HG03442 (cell line): ENCODE results near the gene IGSF9B.

Experiments used
- ATAC-seq: cut with Tn5 transposase; IDR thresholded peaks from one replicate; pipeline ENCODE4 v1.9.1; 2021; ENCODE audit warnings: mild to moderate bottlenecking, moderate library complexity; ENCODE audit not compliant: unreplicated experiment

Gene IGSF9B

DNA sequence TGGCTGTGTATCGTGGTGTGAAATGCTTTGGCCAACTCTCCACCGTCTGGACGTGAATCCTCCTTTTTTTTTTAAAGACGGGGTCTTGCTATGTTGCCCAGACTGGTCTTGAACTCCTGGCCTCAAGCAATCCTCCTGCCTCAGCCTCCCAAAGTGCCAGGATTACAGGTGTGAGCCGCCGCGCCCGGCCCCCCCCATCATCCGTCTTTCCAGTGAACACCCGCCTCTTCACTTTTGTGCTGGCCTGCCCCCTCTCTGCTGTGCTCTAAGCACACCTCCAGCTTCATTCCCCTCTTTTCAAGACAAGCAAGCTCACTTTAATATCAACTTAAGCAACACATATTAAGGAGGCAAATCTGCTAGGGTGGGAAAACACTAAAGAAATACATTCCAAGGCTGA is 35.3 kb downstream of the IGSF9B start:
- no peak for ATAC-seq

DNA sequence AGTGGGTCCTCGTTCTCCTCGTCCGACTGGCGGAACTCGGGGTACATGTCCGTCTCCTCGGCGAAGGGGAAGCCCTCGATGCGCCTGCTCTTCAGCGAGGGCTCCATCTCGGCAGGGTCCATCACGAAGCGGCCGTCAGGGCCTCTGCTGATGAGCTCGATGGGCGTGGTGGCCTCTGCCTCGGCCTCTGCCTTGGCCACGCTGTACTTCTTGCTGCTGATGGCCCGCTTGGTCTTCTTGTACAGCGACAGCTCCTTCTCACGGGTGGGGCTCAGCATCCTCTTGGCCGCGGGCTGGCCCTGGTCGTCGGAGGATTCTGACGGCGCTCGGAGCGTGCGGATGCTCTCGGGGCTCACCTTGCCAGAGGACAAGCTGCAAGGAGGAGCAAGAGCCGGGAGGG is 35.7 kb downstream of the IGSF9B start:
- ATAC-seq: no peak

DNA sequence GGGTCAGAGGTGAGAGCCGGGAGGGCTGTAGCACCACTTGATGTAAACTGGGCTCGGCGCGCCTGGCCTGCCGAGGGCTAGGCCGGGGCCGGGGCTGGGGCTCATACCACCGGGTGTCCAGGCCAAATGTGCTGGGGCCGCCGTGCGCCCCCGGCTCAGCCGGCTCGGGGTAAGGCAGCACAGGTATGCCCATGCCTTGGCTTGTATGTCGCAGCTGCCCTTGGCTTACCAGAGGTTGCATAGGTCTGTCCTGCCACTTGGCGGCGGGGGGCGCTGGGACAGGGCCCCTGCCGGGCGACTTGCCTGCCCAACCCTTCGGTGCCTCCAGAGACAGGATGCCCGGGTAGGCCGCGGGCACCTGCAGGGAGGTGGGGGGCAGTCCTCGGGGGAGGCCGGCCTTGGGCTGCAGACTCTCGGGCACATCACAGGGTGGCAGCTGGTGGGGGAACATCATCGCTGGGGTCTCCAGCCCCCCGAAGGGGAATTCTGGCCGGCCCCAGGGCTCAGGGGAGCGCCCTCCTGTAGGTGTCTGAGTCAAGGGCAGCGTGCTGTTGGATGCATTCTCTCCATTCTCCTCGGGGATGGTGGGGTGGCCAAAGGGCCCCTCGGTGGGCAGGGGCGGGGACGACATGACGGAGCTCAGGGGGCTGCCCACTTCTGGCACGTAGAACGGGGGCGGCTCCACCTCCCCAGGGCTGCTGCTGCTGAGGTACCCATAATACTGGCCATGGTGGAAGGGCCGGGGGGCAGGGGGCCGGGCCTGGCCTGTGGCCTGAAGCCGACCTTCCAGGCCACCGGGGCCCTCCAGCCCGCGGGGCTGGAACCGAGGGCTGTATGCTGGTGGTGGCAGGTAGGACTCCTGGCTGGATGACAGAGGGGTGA is 36.4 kb downstream of the IGSF9B start:
- no peak for ATAC-seq

DNA sequence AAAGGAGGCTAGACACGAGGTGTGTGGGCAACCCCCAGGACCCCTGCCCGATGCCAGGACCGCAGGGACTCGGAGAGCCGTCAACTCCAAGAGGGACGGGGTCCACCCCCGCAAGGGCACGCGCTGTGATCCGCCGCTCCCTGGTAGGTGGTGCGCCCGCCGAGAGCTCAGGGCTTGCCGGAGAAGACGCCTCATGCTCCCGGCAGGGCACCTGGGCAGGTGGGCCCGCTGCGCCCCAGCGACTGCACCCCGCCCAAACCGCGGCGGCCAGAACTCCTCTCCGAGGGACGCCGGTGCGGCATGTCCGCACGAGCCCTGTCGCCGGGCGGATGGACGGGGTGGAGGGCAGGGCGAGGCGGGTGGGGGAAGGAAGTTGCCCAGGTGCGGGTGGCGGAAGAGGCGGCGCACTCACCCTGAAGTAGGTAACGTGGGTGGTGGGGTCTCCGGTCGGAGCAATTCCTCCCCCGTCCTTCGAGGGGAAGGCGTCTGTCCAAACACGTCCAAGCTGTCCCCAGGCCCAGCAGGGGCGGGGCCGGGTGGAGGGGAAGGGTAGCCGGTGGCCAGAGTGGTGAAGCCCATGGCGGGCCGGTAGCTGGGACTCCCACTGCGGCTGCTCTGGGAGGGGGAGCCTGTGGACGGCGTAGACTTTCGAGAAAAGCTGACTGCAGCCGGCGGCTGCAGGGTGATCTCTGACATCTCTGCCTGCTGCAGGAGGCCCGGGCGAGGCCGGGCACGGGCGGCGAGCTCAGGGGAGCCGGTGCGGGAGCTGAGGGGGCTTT is 37.2 kb downstream of the IGSF9B start:
- no peak for ATAC-seq

DNA sequence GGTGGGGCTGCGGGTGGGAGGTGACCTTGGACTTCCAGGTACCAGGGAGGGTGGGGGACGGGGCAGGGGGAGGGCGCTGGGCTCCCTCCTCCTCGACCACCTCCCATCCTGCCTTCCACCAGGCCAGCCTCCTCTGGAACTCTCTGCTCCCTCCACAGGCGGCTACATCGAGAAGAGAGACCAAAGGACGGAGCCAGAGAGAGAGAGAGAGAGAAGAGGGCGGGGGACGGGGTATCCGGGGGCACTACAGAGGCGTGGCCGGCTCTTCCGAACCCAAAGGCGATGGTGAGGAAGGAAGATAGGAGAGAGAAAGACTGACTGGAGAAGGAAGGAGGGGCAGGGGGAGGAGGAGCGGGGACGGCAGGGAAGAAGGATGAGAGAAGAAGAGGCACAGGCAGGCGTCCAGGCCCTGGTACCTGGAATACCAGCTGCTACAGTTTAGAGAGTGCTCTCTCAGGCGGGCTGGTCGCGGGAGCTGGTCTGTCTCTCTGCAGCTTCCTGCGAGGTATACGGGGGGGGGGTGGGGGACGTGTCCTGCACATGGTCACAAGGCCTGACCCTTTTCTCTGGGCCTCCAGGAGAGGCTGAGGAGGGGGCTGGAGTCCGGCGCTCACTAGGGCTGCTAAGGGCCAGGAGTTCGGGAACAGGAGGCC is 38.0 kb downstream of the IGSF9B start:
- no peak for ATAC-seq

DNA sequence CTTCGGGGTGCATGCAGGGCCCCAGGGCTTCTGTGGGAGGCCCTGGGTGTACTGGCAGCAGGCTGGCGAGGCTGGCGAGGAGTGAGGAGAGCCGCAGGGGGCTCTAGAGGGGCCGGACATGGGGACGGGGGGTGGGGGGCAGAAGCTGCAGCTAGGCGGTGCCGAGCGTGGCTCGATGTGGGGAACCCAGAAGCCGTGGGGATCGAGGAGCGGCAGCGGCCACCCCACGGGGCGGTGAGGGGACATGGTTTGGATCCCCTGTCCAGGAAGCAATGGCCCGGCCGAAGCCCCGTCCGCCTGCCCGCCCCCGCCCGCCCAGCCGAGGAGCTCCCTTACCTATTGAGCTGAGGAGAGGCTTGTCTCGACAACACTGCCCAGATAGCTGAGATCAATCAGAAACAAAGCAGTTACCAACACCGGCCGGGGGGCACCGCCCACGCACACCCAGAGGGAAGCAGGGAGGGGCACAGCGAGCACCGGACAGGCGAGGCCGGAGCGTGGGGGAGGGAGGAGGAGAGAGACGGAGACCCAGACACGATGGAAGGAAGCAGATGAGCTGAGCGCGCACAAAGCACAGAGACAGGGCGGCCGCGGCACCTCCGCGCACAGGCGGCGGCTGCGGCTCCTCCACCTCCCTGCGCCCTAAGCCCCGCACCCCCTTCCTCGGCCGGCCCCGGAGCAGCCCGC is 38.7 kb downstream of the IGSF9B start:
- ATAC-seq: no peak

DNA sequence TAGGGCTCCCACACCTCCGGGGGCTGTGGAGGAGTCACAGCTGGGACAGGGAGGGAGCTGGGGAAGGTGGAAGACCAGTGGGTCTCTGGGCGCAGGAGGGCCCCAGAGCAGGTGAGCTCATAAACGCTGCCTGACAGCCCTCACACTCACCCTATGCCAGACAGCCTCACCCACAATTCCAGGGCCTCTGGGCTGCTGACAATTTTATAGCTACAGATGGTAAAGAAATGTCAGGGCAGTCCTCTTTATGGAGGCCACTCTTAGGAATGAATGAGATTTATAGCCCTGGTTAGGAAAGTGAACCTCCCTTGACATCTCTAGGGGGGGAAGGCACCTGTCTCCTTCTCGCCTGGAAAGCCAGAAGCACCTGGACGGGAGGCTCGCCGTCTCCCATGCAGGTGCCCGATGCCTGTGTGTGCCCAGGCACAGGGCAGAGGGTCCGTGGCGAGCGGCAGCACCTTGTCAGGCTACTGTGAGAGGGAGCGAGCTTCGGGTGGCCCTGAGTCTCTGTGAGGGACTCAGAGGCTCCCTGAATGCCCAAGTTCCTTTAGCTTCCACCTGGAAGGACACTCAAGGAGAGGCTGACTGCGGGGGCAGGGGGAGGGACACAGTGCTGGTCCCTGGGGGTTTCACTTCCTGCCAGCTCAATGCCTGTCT is 39.9 kb downstream of the IGSF9B start:
- ATAC-seq: no peak

DNA sequence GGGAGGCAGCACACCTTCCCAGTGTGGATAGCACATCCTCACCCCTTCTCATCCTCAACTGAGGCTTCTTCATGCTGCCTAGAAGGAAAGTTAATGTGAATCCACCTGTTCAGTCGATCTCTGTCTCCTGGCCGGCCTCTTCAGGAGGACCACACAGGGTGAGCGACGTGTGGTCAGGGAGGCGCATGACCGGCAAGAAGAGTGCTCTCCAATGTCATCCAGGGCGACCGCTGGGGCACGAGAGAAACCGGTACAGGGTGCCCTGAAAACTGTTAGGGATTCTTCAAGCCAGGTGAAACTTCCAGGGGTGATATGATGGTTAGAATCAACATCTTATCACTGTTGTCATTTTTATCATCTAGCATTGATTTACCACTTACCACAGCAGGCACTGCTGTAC is 43.0 kb downstream of the IGSF9B start:
- ATAC-seq: no peak

DNA sequence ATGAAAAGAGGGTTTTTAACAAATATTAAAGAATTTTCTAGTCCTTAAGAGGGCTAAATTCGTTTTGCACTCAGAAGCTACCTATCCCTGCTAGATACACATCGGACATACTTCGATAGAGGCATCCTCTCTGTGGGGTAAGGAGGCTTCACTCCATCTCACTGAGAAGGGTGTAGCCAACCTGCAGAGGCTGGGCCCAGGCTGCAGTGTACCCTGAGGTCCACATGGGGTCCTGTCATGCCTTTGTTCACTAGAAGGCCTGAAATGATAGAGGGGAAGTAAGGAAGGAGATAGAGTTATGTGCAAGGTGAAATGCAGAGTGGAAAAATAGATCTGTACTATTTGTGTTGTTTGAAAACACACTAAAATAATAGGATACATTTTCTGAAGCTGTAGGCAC is 45.6 kb downstream of the IGSF9B start:
- peak; percentile 58 for ATAC-seq

DNA sequence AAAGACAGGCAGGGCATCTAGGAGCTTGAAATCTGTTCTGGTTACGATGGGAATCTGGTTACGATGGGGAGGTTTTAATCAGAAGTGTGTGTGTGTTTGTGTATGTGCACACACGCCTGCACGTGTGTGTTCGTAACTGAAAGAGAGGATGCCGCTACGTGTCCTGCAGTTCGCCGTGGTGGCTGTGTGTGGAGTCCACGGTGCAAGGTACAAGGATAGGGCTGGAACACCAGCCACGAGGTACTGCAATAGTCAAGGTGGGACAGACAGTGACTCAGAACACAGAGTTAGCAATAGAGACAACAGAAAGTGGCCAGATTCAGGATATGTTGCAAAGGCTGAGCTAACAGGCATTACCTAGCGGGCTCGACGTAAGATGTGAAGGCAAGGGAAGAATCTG is 46.7 kb downstream of the IGSF9B start:
- no peak for ATAC-seq

DNA sequence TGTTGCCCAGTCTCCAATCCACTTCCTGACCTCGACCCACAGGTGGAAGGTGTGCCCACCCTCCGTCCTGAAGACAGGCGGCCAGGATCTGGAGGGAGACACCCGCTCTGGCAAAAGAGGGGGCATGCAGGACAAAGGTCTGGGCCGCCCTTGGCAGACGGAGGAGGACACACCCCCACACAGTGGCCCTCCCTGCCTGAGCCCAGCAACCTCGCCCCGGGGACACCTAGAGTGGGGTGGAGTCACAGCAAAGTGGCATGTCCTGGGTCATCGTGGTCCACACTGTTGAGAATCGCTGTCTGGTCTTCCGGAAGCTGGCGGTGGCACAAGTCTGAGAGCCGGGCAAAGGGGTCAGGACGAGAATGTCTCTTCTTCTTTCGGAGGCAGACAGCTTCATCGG is 47.9 kb downstream of the IGSF9B start:
- no peak for ATAC-seq

DNA sequence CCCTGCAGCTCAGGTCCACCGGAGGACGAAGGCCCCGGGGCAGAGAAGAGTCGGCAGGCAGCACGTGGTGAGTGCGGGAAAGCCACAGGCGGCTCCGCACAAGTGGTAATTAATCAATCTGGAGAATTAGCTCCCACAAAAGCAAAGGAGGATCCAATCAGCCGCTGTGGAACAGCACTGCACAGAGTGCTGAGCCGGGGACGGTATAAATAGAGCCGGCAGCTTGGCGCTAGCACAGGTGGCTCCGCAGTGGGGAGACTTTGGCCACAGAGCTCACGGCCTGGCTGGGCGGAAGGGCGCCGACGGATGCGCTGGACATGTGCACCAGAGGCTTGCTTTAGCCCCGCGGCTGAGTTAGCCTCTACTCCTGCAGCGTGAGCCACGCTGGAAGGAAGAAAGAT is 48.9 kb downstream of the IGSF9B start:
- ATAC-seq: no peak

DNA sequence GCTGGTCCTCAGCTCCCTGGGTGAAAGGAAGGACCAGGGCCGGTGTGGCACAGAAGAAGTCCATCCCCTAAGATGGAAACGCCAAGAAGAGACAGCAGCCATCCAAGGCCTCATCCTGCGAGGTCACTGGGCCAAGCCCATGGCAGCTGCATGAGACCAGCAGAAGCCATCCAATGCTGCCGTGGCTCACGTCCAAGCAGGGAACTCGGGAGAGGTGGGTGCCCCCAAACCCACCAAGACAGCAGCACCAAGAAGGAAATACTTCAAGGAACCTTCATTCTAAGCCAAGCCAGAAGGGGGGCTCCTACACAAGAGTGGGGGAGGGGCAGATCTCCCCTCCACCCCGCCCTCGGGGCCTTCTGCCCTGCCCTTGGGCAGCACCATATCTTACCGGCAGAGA is 49.6 kb downstream of the IGSF9B start:
- ATAC-seq: no peak

DNA sequence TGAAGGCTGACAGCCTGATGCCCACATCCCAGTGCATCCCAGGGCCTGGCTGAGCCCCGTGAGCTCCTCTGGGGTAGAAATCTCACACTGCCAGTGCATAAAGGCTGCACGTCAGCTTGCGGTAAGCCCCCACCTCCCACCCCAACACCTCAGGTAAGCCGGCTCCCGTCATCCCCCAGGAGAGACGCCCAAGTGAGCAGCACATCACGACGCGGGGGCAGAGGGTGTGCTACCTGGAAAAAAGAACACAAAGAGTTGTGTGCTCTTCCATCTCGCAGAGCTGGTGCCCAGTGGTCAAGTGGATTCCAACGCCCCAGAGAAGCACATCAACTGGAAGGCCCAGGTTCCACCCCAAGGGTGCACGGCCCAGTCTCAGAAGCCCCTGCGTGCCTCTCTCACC is 50.0 kb downstream of the IGSF9B start:
- ATAC-seq: no peak

DNA sequence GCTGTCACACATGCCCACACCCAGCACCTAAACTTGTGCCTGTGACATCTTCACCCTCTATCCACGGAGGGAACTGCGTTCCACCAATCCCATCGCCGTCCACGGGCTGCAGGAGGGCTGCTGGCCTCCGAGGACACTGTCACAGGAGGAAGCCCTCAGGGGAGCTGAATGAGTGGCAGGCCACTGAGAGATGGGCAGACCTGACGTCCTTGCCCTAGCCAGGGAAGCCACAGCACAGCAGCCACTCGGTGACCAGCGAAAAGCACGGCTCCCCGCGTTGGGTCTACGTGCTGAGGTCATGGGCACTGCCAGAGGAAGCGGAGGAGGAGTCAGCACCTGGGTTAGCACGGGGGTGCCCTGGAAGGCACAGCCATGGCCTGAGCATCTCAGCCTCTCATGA is 50.5 kb downstream of the IGSF9B start:
- no peak for ATAC-seq

DNA sequence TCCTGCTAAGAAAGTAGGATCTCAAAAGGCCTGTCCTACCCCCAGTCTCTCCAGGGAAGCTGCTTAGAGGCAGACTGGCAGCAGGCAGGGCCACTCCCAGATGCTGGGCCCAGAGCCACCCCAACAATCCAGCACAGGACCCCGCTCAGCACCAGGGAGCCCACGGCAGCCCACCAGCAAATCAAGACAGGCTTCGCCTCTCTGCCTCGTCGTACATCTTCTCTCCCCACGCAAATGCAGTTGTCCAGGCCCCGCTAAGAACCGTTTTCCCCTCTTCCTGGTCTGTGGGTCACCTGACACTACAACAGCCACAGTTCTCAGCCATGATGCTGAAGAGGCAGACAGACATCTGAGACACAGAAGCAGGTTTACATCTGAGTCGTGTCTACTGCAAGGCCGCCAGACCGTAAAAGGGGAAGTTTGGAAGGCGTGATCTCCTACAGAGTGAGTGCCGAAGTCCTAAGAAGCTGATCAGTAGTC is 51.1 kb downstream of the IGSF9B start:
- ATAC-seq: peak; percentile 81

DNA sequence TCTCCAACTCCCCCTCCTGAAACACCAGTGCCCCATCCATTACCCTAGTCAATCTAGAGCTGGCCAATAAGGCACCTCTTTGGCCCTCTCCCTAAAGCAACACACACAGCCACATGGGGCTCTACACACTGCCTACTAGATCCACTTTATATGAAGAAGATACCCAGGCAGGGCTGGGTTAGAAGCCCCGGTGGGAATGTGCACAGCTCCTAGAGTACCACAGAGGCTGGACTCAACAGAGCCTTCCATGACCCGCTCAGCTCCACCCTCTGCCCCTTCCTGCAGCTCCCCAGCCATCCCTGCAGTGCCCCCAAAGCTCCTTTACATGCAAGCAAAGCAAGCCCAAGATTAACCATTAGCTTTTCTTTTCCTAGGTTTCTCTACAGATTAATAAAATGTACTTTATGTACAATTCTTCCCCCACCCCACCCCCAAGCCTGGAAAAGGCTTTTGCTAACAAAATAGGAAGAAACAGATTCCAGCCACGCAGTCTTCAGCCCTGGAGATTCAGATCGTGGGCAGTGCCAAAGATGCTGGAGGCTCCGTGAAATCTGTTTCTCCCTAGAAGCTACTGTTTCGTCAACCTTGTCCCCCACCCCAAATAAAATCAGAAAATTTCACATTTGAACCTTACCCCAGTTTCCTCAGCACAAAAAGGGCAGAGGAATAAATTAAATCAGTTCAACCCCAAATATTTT is 51.8 kb downstream of the IGSF9B start:
- no peak for ATAC-seq

DNA sequence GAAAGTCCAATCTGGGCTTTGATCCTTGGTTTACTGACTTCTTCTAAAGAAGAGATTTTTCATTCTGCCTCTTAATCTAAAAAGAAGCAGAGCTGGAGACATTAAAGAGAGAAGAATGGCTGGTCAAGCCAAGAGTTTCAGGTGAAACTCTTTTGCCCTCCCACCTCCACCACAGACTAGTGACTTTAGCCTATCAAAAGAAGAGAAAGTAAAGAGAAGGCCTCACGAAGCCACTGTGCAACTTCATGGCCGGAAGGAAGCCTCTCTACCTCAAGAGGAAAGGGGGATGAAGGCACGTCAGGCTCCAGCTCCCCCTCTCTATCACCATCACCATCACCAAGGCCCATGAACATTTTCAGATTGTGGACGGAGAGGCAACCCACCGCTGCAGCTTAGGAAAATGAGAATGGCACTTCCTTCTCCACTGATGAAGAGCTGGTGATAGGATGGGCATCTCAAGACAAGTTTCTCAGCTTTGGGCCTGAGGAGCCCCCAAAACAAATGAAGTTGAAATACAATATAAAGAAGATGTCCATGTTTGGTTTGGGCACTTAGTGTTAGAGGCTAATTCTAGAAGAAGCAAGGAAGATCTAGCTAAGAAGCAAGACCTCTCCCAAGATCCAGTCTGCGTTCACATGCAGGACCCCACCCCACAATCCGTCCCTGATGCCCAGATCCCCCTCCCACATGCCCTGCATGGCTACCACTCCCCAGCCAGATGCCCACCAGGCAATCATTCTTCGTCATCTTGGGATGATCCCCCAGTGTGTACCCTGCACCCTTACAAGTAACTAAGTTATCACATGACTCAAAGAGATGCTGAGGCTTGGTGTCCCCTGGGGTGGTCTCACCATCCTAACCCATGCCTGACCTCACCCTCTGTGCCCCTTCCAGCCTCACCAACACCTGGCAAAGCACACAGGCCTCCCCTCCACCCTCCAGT is 52.6 kb downstream of the IGSF9B start:
- ATAC-seq: no peak

DNA sequence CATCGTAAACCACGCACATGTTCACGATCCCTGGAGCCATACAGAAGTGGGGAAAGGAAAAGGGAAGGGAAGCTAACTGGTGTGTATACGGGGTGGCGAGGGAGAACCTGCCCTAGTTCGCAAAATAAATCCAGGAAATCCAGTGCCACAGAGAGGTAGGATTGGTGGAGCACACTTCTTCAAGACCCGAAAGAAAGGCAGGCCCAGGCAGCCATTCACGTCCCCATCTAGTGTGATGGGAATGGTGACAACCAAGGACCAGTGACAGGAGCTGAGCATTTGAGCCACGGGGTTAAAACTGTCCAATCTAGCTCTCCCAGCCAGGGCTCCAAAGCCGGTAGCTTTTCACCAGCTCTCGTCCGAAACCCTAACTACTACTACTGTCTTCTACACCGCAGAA is 53.7 kb downstream of the IGSF9B start:
- no peak for ATAC-seq
